Measurements from ENCODE around the gene EPX.

Gene EPX

GRCh38 chr17:58246104-58246740 is 53.7 kb downstream of the EPX start:
- intact Hi-C loops (cut with DNase I) = no loop called here
- no peak for DNase-seq

- DNase-seq = no peak
- intact Hi-C loops (cut with DNase I) = no loop called here
Observed at GRCh38 chr17:58246781-58247180, 54.3 kb downstream of the EPX start.

- no peak for DNase-seq
- intact Hi-C loops (cut with DNase I) = no loop called here
Observed at GRCh38 chr17:58247511-58248363, 55.2 kb downstream of the EPX start.

- peak in 2 of 42 donors; percentile 9 to 13 for DNase-seq
- intact Hi-C loops (cut with DNase I) = no loop called here
Observed at GRCh38 chr17:58248955-58249269, 56.4 kb downstream of the EPX start.

GRCh38 chr17:58249270-58250133 is 57.0 kb downstream of the EPX start:
- DNase-seq = peak; percentile 42 to 89 (median 76)
- intact Hi-C loops (cut with DNase I) = no loop called here

GRCh38 chr17:58250344-58251011 is 58.0 kb downstream of the EPX start:
- DNase-seq = peak in 2 of 42 donors; percentile 7 to 24
- intact Hi-C loops (cut with DNase I) = no loop called here

- intact Hi-C loops (cut with DNase I) = no loop called here
Observed at GRCh38 chr17:58252141-58252540, 59.6 kb downstream of the EPX start.

GRCh38 chr17:58253082-58253481 is 60.6 kb downstream of the EPX start:
- intact Hi-C loops (cut with DNase I) = no loop called here
- no peak for DNase-seq

More at GRCh38 chr17:58252141-58252540, 59.6 kb downstream of the EPX start:
- DNase-seq = no peak

All from head of caudate nucleus (tissue), 42 donors.